Measurements from ENCODE around the gene NOL4L. TPM values are rescaled to one million over a fixed set of nuclear protein-coding genes. Genes with fewer than 3 reads are reported as not detected.

Gene NOL4L
- total and polyA plus RNA-seq, 11 donors: 2.6 to 15.0 (median 6.7) TPM

- intact Hi-C loops (cut with DNase I): loop anchor here in 7 of 10 donors (5.0 to 10.0 kb wide), 5 partner anchors 47 to 327 kb away; partner anchors contain the start of genes ASXL1 (in 1 of the 7), PLAGL2 (in 1 of the 7) and POFUT1 (in 1 of the 7)
- Histone ChIP-seq H3K36me3 (no peaks in the 10 kb centered on the region), H3K9me3 (no peaks in the 10 kb centered on the region), H3K4me3 (peak overlapping the region in 10 of 12 donors; percentile 55 to 99 (median 81)), H3K27me3 (no peaks in the 10 kb centered on the region), H3K4me1 (peaks cover 0 to 61% (median 32%) of the 10 kb centered on the region in 12 donors), H3K27ac (peak overlapping the region; percentile 49 to 93 (median 81))
- TF ChIP-seq, protein P1, sequence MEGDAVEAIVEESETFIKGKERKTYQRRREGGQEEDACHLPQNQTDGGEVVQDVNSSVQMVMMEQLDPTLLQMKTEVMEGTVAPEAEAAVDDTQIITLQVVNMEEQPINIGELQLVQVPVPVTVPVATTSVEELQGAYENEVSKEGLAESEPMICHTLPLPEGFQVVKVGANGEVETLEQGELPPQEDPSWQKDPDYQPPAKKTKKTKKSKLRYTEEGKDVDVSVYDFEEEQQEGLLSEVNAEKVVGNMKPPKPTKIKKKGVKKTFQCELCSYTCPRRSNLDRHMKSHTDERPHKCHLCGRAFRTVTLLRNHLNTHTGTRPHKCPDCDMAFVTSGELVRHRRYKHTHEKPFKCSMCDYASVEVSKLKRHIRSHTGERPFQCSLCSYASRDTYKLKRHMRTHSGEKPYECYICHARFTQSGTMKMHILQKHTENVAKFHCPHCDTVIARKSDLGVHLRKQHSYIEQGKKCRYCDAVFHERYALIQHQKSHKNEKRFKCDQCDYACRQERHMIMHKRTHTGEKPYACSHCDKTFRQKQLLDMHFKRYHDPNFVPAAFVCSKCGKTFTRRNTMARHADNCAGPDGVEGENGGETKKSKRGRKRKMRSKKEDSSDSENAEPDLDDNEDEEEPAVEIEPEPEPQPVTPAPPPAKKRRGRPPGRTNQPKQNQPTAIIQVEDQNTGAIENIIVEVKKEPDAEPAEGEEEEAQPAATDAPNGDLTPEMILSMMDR (IDR thresholded peaks at IDR 0.05): no peak
- TF ChIP-seq POLR2A (IDR thresholded peaks at IDR 0.05): no peak
- DNase-seq (peak in 2 of 5 donors; percentile 46 to 66), ATAC-seq (peak in 2 of 4 donors; percentile 32 to 43)
- WGBS, 4 donors: 26 to 49% (median 44%) methylated on average over 11 to 13 of the region's 13 CpGs
Measured at GRCh38 chr20:32481311-32482142, 103.6 kb downstream of the NOL4L start.

DNA sequence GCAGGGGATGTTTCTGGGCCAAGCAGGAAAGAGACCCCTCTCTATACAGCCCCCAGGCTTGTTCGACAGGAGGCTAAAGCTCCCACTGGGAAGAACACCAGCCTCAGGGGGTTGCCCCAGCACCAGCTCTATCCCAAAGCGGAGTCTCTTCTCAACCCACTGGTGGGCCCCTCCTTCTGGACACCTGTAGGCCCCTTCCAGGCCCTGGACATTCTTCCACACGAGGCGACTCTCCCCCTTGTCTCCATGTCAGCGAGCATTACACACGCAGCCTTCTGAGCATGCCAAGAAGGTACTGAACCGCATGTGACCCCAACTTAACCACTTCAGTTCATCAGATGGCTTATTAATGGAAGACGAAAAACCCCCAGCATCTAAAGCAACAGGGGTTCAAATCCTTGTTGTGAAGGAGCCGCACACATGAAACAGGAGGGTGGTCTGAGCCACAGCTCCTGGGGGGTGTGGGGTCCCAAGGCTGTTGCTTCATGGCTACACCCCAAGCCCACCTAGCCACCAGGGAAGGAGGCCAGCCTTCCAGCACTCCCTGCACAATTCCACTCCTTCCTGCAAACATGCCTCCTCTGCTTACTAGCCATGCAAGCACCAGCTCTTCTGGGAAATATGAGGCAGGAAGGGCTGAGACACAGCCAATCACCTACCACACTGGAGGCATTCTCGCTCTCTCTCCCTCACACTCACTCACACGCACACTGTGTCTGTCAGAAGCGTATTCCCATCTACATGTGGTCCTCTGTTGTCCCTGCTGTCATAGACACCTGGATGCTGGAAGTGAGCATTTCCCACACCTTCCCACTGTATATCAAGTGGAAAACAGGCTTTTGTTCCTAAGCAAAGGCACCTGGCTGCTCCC is 104.5 kb downstream of the NOL4L start:
- Histone ChIP-seq H3K27me3 (no peaks in the 10 kb centered on the region), H3K9me3 (no peaks in the 10 kb centered on the region), H3K36me3 (no peaks in the 10 kb centered on the region), H3K4me1 (peaks cover 0 to 70% (median 40%) of the 10 kb centered on the region in 12 donors), H3K4me3 (peak overlapping the region in 7 of 12 donors; percentile 75 to 96 (median 81)), H3K27ac (peak overlapping the region; percentile 49 to 93 (median 81))
- 74 to 86% (median 80%) methylated on average over 11 to 12 of the region's 12 CpGs for WGBS, 4 donors
- ATAC-seq: no peak
- peak in 1 of 5 donors; percentile 19 for DNase-seq
- TF ChIP-seq, protein P1 (IDR thresholded peaks at IDR 0.05): no peak
- intact Hi-C loops (cut with DNase I): loop anchor here in 7 of 10 donors (5.0 to 10.0 kb wide), 5 partner anchors 46 to 326 kb away; partner anchors contain the start of genes ASXL1 (in 1 of the 7), PLAGL2 (in 1 of the 7) and POFUT1 (in 1 of the 7)

GRCh38 chr20:32479697-32480171 is 105.4 kb downstream of the NOL4L start:
- TF ChIP-seq, protein P1 (IDR thresholded peaks at IDR 0.05): no peak
- TF ChIP-seq POLR2A (IDR thresholded peaks at IDR 0.05): no peak
- H3K27ac ChIP-seq: peak overlapping the region in 1 of 12 donors; percentile 93
- DNase-seq (peak in 1 of 5 donors; percentile 10), ATAC-seq (no peak)
- H3K4me3 ChIP-seq: no peak overlapping the region
- no peaks in the 10 kb centered on the region for H3K27me3 ChIP-seq
- intact Hi-C loops (cut with DNase I): loop anchor here in 9 of 10 donors (5.0 to 10.0 kb wide), 6 partner anchors 45 to 325 kb away; partner anchors contain the start of genes ASXL1 (in 3 of the 9), PLAGL2 (in 1 of the 9) and POFUT1 (in 1 of the 9)
- 48 to 68% (median 64%) methylated on average over 2 of the region's 2 CpGs for WGBS, 4 donors
- H3K36me3 ChIP-seq: no peaks in the 10 kb centered on the region
- H3K4me1 ChIP-seq: peaks cover 0 to 75% (median 46%) of the 10 kb centered on the region in 12 donors
- no peaks in the 10 kb centered on the region for H3K9me3 ChIP-seq
